ENCODE results near the gene RALGPS2. TPM values are rescaled to one million over a fixed set of nuclear protein-coding genes. Genes with fewer than 3 reads are reported as not detected.

RALGPS2 gene
- total RNA-seq, 1 experiment from 2014 or later, result 13.3 TPM

- no peaks in the 10 kb centered on the region for H3K4me1 Mint-ChIP-seq (ENCODE audit: insufficient read depth, unreplicated experiment)
- POLR2A ChIA-PET, result interaction anchor here (0.5 kb wide), 1 partner anchor 8 kb away, joined by 3 read pairs; no protein-coding TSS in a partner anchor
- no peak overlapping the region for H3K4me3 Mint-ChIP-seq (ENCODE audit: unreplicated experiment)
- intact Hi-C loops (cut with micrococcal nuclease), result no loop called here
- BruUV-seq (replicated peaks), result no TSS peak
- no peaks in the 10 kb centered on the region for H3K9me3 Mint-ChIP-seq (ENCODE audit: unreplicated experiment)
- CTCF ChIA-PET, result no interaction called here
- no peaks in the 10 kb centered on the region for H3K27me3 Mint-ChIP-seq (ENCODE audit: insufficient read depth, unreplicated experiment)
- H3K36me3 Mint-ChIP-seq (ENCODE audit: insufficient read depth, unreplicated experiment), result no peaks in the 10 kb centered on the region
- no peak overlapping the region for H3K27ac Mint-ChIP-seq (ENCODE audit: low read depth, unreplicated experiment)
- TF ChIP-seq CTCF (IDR thresholded peaks at IDR 0.05; ENCODE audit: unreplicated experiment), result no peak
- DNase-seq (ENCODE audit: unreplicated experiment), result no peak
Measured at GRCh38 chr1:178960482-178961240, 235.6 kb downstream of the RALGPS2 start.

GRCh38 chr1:178961331-178961730 lies 236.3 kb downstream of the RALGPS2 start:
- no peaks in the 10 kb centered on the region for H3K4me1 Mint-ChIP-seq (ENCODE audit: insufficient read depth, unreplicated experiment)
- H3K27ac Mint-ChIP-seq (ENCODE audit: low read depth, unreplicated experiment), result no peak overlapping the region
- TF ChIP-seq CTCF (IDR thresholded peaks at IDR 0.05; ENCODE audit: unreplicated experiment), result no peak
- H3K27me3 Mint-ChIP-seq (ENCODE audit: insufficient read depth, unreplicated experiment), result no peaks in the 10 kb centered on the region
- intact Hi-C loops (cut with micrococcal nuclease), result no loop called here
- ChIA-PET POLR2A (no interaction called here), CTCF (no interaction called here)
- DNase-seq (ENCODE audit: unreplicated experiment), result no peak
- no TSS peak for BruUV-seq (replicated peaks)
- H3K36me3 Mint-ChIP-seq (ENCODE audit: insufficient read depth, unreplicated experiment), result no peaks in the 10 kb centered on the region
- no peaks in the 10 kb centered on the region for H3K9me3 Mint-ChIP-seq (ENCODE audit: unreplicated experiment)
- H3K4me3 Mint-ChIP-seq (ENCODE audit: unreplicated experiment), result no peak overlapping the region

GRCh38 chr1:178961868-178962267 lies 236.8 kb downstream of the RALGPS2 start:
- H3K9me3 Mint-ChIP-seq (ENCODE audit: unreplicated experiment), result no peaks in the 10 kb centered on the region
- no TSS peak for BruUV-seq (replicated peaks)
- CTCF ChIA-PET, result no interaction called here

More at GRCh38 chr1:178961868-178962267, 236.8 kb downstream of the RALGPS2 start:
- Mint-ChIP-seq H3K4me1 (ENCODE audit: insufficient read depth, unreplicated experiment) (no peaks in the 10 kb centered on the region), H3K27ac (ENCODE audit: low read depth, unreplicated experiment) (no peak overlapping the region), H3K27me3 (ENCODE audit: insufficient read depth, unreplicated experiment) (no peaks in the 10 kb centered on the region), H3K36me3 (ENCODE audit: insufficient read depth, unreplicated experiment) (no peaks in the 10 kb centered on the region), H3K4me3 (ENCODE audit: unreplicated experiment) (no peak overlapping the region)
- TF ChIP-seq CTCF (IDR thresholded peaks at IDR 0.05; ENCODE audit: unreplicated experiment), result no peak
- POLR2A ChIA-PET, result no interaction called here
- no peak for DNase-seq (ENCODE audit: unreplicated experiment)
- intact Hi-C loops (cut with micrococcal nuclease), result no loop called here

Measured in MCF 10A (cell line).